Neuronal stem cell (in vitro differentiated cells): Measurements from ENCODE around the gene SALL4.

Experiments used
- DNase-seq: peaks from one replicate; pipeline ENCODE4 v3.0.0-alpha.2; 2013; ENCODE audit warnings: low spot score
- H2AFZ ChIP-seq: one replicate; pipeline ENCODE4 v1.6.1; 2013; ENCODE audit warnings: mild to moderate bottlenecking, low read length, inconsistent platforms
- H2AK5ac ChIP-seq: 2 replicates; pipeline ENCODE4 v1.6.1; 2013; ENCODE audit warnings: low read depth, mild to moderate bottlenecking, inconsistent platforms, low read length, moderate library complexity, mixed read lengths
- H2BK120ac ChIP-seq: 2 replicates; pipeline ENCODE4 v1.6.1; 2013; ENCODE audit warnings: low read depth, mild to moderate bottlenecking, inconsistent platforms, low read length, moderate library complexity, mixed read lengths
- H2BK12ac ChIP-seq: one replicate; pipeline ENCODE4 v1.6.1; 2013; ENCODE audit warnings: low read length, inconsistent platforms
- H2BK15ac ChIP-seq: 2 replicates; pipeline ENCODE4 v1.6.1; 2013; ENCODE audit warnings: mild to moderate bottlenecking, low read length, inconsistent platforms, mixed read lengths
- H2BK5ac ChIP-seq: one replicate; pipeline ENCODE4 v1.6.1; 2013; ENCODE audit warnings: inconsistent platforms, mild to moderate bottlenecking, low read length, moderate library complexity
- H3K14ac ChIP-seq: one replicate; pipeline ENCODE4 v1.6.1; 2013; ENCODE audit warnings: low read length, inconsistent platforms
- H3K18ac ChIP-seq: 2 replicates; pipeline ENCODE4 v1.6.1; 2013; ENCODE audit warnings: low read length, inconsistent platforms
- H3K23ac ChIP-seq: 2 replicates; pipeline ENCODE4 v1.6.1; 2013; ENCODE audit warnings: low read depth, mild to moderate bottlenecking, mixed read lengths, low read length, inconsistent platforms; ENCODE audit not compliant: poor library complexity
- H3K27ac ChIP-seq: replicated peaks from 3 replicates; pipeline ENCODE4 v1.5.1; 2013; ENCODE audit warnings: low read length, inconsistent platforms
- H3K27me3 ChIP-seq, 3 experiments: 2 replicates each; pipeline ENCODE4 v1.6.1; 2013; ENCODE audit warnings: low read length in 3 of 3, mild to moderate bottlenecking in 2 of 3, inconsistent platforms in 1 of 3, low read depth in 1 of 3, mixed read lengths in 1 of 3, moderate library complexity in 1 of 3; ENCODE audit not compliant: control insufficient read depth in 3 of 3, insufficient read depth in 3 of 3
- H3K36me3 ChIP-seq, 2 donors: replicated peaks in 1 of 2; 2 replicates each; pipeline ENCODE4 v1.6.1; 2013; ENCODE audit warnings: low read length in 2 of 2; ENCODE audit not compliant: control insufficient read depth in 2 of 2, insufficient read depth in 2 of 2
- H3K4ac ChIP-seq: 2 replicates; pipeline ENCODE4 v1.6.1; 2013; ENCODE audit warnings: inconsistent platforms, mild to moderate bottlenecking, low read length, moderate library complexity
- H3K4me1 ChIP-seq, 2 donors: 1 replicate in 1 of 2; 2 replicates in 1 of 2; pipeline ENCODE4 v1.6.1; 2013; ENCODE audit warnings: low read length in 2 of 2, low read depth in 1 of 2; ENCODE audit not compliant: control insufficient read depth in 2 of 2, insufficient read depth in 1 of 2
- H3K4me2 ChIP-seq: one replicate; pipeline ENCODE4 v1.6.1; 2013; ENCODE audit warnings: mild to moderate bottlenecking, low read length, inconsistent platforms; ENCODE audit not compliant: insufficient read depth, poor library complexity, severe bottlenecking
- H3K4me3 ChIP-seq, 2 donors: 2 replicates each; pipeline ENCODE4 v1.5.1; 2013; ENCODE audit warnings: low read length in 2 of 2, mild to moderate bottlenecking in 2 of 2, inconsistent platforms in 1 of 2, moderate library complexity in 1 of 2
- H3K79me1 ChIP-seq: one replicate; pipeline ENCODE4 v1.6.1; 2013; ENCODE audit warnings: low read depth, mild to moderate bottlenecking, inconsistent platforms, low read length, moderate library complexity
- H3K9ac ChIP-seq: one replicate; pipeline ENCODE4 v1.6.1; 2013; ENCODE audit warnings: mild to moderate bottlenecking, low read depth, low read length, inconsistent platforms; ENCODE audit not compliant: poor library complexity
- H3K9me3 ChIP-seq, 2 donors: replicated peaks in 1 of 2; 2 replicates each; pipeline versions ENCODE3 to v1.6.1; 2013; ENCODE audit warnings: low read length in 2 of 2, mild to moderate bottlenecking in 2 of 2, inconsistent platforms in 1 of 2, low read depth in 1 of 2, mixed read lengths in 1 of 2, moderate library complexity in 1 of 2; ENCODE audit not compliant: control insufficient read depth in 2 of 2, insufficient read depth in 1 of 2
- H4K8ac ChIP-seq: one replicate; pipeline ENCODE4 v1.6.1; 2013; ENCODE audit warnings: low read depth, mild to moderate bottlenecking, inconsistent platforms, low read length, moderate library complexity
- H4K91ac ChIP-seq: one replicate; pipeline ENCODE4 v1.6.1; 2013; ENCODE audit warnings: low read length, low read depth, mild to moderate bottlenecking, inconsistent platforms; ENCODE audit not compliant: poor library complexity
- WGBS, 2 donors: extraction: QIAGEN DNeasy Blood & Tissue Kit; methylation state at CpG; one replicate each; pipeline ENCODE4 v1.1.7; 2013; ENCODE audit warnings: missing lambda C conversion rate in 2 of 2, mixed read lengths in 1 of 2; ENCODE audit not compliant: insufficient read length in 2 of 2, insufficient replicate concordance in 1 of 2; ENCODE audit errors: extremely low coverage in 2 of 2; 5-methylcytosine and 5-hydroxymethylcytosine counted together

Gene SALL4

GRCh38 chr20:51803148-51803854, 980 bp upstream of the SALL4 start:
- H2AFZ ChIP-seq = peak overlapping the region; percentile 77
- no peak overlapping the region for H3K18ac ChIP-seq
- H2BK15ac ChIP-seq = no peak overlapping the region
- H4K91ac ChIP-seq = no peak overlapping the region
- no peak overlapping the region for H3K4me3 ChIP-seq
- no peak overlapping the region for H3K9ac ChIP-seq
- no peak overlapping the region for H4K8ac ChIP-seq
- peaks cover 9 to 15% of the 10 kb centered on the region in 2 donors for H3K4me1 ChIP-seq
- H3K4me2 ChIP-seq = no peak overlapping the region
- H3K23ac ChIP-seq = no peak overlapping the region
- H3K27me3 ChIP-seq = no peaks in the 10 kb centered on the region
- H3K9me3 ChIP-seq = no peaks in the 10 kb centered on the region
- no peaks in the 10 kb centered on the region for H3K36me3 ChIP-seq
- no peak overlapping the region for H3K14ac ChIP-seq
- WGBS, 2 donors = no CpG with 5 or more reads among the region's 4 CpGs
- no peak overlapping the region for H2BK12ac ChIP-seq
- H2BK120ac ChIP-seq = no peak overlapping the region
- DNase-seq = no peak
- no peak overlapping the region for H2BK5ac ChIP-seq
- H3K27ac ChIP-seq = no peak overlapping the region
- H2AK5ac ChIP-seq = no peak overlapping the region
- H3K79me1 ChIP-seq = peaks cover 3% of the 10 kb centered on the region
- no peak overlapping the region for H3K4ac ChIP-seq

- H2AFZ ChIP-seq = peak overlapping the region; percentile 85
- H3K9ac ChIP-seq = peak overlapping the region; percentile 84
- peak overlapping the region; percentile 100 for H3K18ac ChIP-seq
- peak overlapping the region; percentile 61 for H2BK120ac ChIP-seq
- H3K14ac ChIP-seq = no peak overlapping the region
- peaks cover 0 to 12% of the 10 kb centered on the region in 2 donors for H3K36me3 ChIP-seq
- no peak overlapping the region for H3K23ac ChIP-seq
- H3K79me1 ChIP-seq = peaks cover 3% of the 10 kb centered on the region
- H2BK5ac ChIP-seq = peak overlapping the region; percentile 99
- DNase-seq = peak; percentile 58
- H3K4me3 ChIP-seq = peak overlapping the region; percentile 91 to 97
- H3K4me1 ChIP-seq = peaks cover 11 to 26% of the 10 kb centered on the region in 2 donors
- no peak overlapping the region for H2BK12ac ChIP-seq
- H3K4me2 ChIP-seq = peak overlapping the region; percentile 51
- peak overlapping the region; percentile 94 for H3K27ac ChIP-seq
- no CpG with 5 or more reads among the region's 8 CpGs for WGBS, 2 donors
- no peak overlapping the region for H4K91ac ChIP-seq
- no peak overlapping the region for H3K4ac ChIP-seq
- H3K27me3 ChIP-seq = no peaks in the 10 kb centered on the region
- H2AK5ac ChIP-seq = peak overlapping the region; percentile 95
- no peak overlapping the region for H4K8ac ChIP-seq
- no peaks in the 10 kb centered on the region for H3K9me3 ChIP-seq
- H2BK15ac ChIP-seq = no peak overlapping the region
Measured at GRCh38 chr20:51801823-51802123, 548 bp downstream of the SALL4 start.

GRCh38 chr20:51801122-51801822, 1.0 kb downstream of the SALL4 start:
- H3K4me1 ChIP-seq = peaks cover 12 to 26% of the 10 kb centered on the region in 2 donors
- WGBS, 2 donors = no CpG with 5 or more reads among the region's 59 CpGs
- H3K27ac ChIP-seq = peak overlapping the region; percentile 94

GRCh38 chr20:51800872-51801121, 1.5 kb downstream of the SALL4 start:
- WGBS, 2 donors = no CpG with 5 or more reads among the region's 18 CpGs
- peak overlapping the region; percentile 99 for H2BK5ac ChIP-seq
- peak overlapping the region; percentile 94 for H3K27ac ChIP-seq
- peak overlapping the region; percentile 95 for H3K9ac ChIP-seq
- no peaks in the 10 kb centered on the region for H3K9me3 ChIP-seq
- no peak overlapping the region for H2AFZ ChIP-seq
- peak overlapping the region; percentile 93 for H2BK15ac ChIP-seq
- H4K91ac ChIP-seq = no peak overlapping the region
- no peak overlapping the region for H3K23ac ChIP-seq
- peaks cover 14 to 26% of the 10 kb centered on the region in 2 donors for H3K4me1 ChIP-seq
- H3K4me3 ChIP-seq = peak overlapping the region; percentile 91 to 97
- peaks cover 0 to 20% of the 10 kb centered on the region in 2 donors for H3K36me3 ChIP-seq
- H3K18ac ChIP-seq = peak overlapping the region; percentile 100
- H3K4ac ChIP-seq = peak overlapping the region; percentile 91
- H3K79me1 ChIP-seq = peaks cover 3% of the 10 kb centered on the region
- no peak overlapping the region for H2BK12ac ChIP-seq
- no peak for DNase-seq
- H2AK5ac ChIP-seq = peak overlapping the region; percentile 95
- H2BK120ac ChIP-seq = peak overlapping the region; percentile 98
- H3K4me2 ChIP-seq = peak overlapping the region; percentile 65
- H3K27me3 ChIP-seq = no peaks in the 10 kb centered on the region
- H3K14ac ChIP-seq = peak overlapping the region; percentile 90
- H4K8ac ChIP-seq = no peak overlapping the region

More at GRCh38 chr20:51801122-51801822, 1.0 kb downstream of the SALL4 start:
- Histone ChIP-seq H3K9ac (peak overlapping the region; percentile 95), H2AK5ac (peak overlapping the region; percentile 95), H4K8ac (no peak overlapping the region), H3K27me3 (no peaks in the 10 kb centered on the region), H2BK120ac (peak overlapping the region; percentile 98), H3K36me3 (peaks cover 0 to 17% of the 10 kb centered on the region in 2 donors), H3K4me3 (peak overlapping the region; percentile 91 to 97), H3K4ac (peak overlapping the region; percentile 91), H2BK5ac (peak overlapping the region; percentile 99), H3K23ac (peak overlapping the region; percentile 34), H2BK15ac (peak overlapping the region; percentile 93), H3K4me2 (peak overlapping the region; percentile 65), H3K9me3 (no peaks in the 10 kb centered on the region), H2AFZ (peak overlapping the region; percentile 85), H4K91ac (no peak overlapping the region), H3K79me1 (peaks cover 3% of the 10 kb centered on the region), H2BK12ac (no peak overlapping the region), H3K14ac (peak overlapping the region; percentile 90), H3K18ac (peak overlapping the region; percentile 100)
- peak; percentile 64 for DNase-seq
